Large intestine (tissue), 12 donors: ENCODE data around the gene FBL. TPM values are rescaled to one million over a fixed set of nuclear protein-coding genes. Genes with fewer than 3 reads are reported as not detected.
"Not testable (repeated sequence)": the region's sequence is repeated elsewhere in the genome, so short reads cannot be mapped to it uniquely, and the experiment has no call there.

Experiments used
- DNase-seq, 2 donors: peaks; one replicate each; pipeline versions ENCODE4 v3.0.0 to v3.0.0-alpha.2; 2013
- H3K27ac ChIP-seq: one replicate; pipeline ENCODE4 v1.5.1; 2013; ENCODE audit warnings: low read length
- H3K27me3 ChIP-seq: 2 replicates; pipeline ENCODE4 v1.6.1; 2013; ENCODE audit warnings: low read length; ENCODE audit not compliant: control insufficient read depth, insufficient read depth
- H3K36me3 ChIP-seq: 2 replicates; pipeline ENCODE4 v1.6.1; 2013; ENCODE audit warnings: low read length; ENCODE audit not compliant: control insufficient read depth, insufficient read depth
- H3K4me1 ChIP-seq: one replicate; pipeline ENCODE4 v1.6.1; 2013; ENCODE audit warnings: low read length; ENCODE audit not compliant: control insufficient read depth, insufficient read depth
- H3K4me3 ChIP-seq: one replicate; pipeline ENCODE4 v1.5.1; 2013; ENCODE audit warnings: low read length
- H3K9me3 ChIP-seq: one replicate; pipeline ENCODE4 v1.6.1; 2013; ENCODE audit warnings: mild to moderate bottlenecking, low read depth, low read length, moderate library complexity; ENCODE audit not compliant: control insufficient read depth
- WGBS: methylation state at CpG from one replicate; pipeline ENCODE4 v1.1.5; 2013; ENCODE audit warnings: low lambda C conversion rate; ENCODE audit not compliant: insufficient coverage; 5-methylcytosine and 5-hydroxymethylcytosine counted together
- long read RNA-seq, 11 donors: transcript quantifications; one replicate each; lab custom pipeline, GENCODE V29; 2026
- polyA plus RNA-seq: library from polyadenylated mRNA; unstranded; fragments of 120-200 nt; gene quantifications from one replicate; pipeline ENCODE4 v1.2.1, GENCODE V29; 2013

The FBL gene
- 226 TPM for polyA plus RNA-seq
- long read RNA-seq, donor 1, transcript FBL-201 (9 exons, 1,160 nt) = major isoform, 28 of 36 reads
- long read RNA-seq, donor 1, partial matches to known transcripts = 7 of 36 reads
- long read RNA-seq, donor 1, other reads (novel, unspliced or antisense) = 0 of 36 reads
- long read RNA-seq, donor 2, transcript FBL-201 (9 exons, 1,160 nt) = major isoform, 93 of 165 reads
- long read RNA-seq, donor 2, partial matches to known transcripts = 55 of 165 reads
- long read RNA-seq, donor 2, other reads (novel, unspliced or antisense) = 12 of 165 reads
- long read RNA-seq, donor 3 = 0 reads
- long read RNA-seq, donor 4, transcript FBL-201 (9 exons, 1,160 nt) = major isoform, 10 of 10 reads
- long read RNA-seq, donor 4, partial matches to known transcripts = 0 of 10 reads
- long read RNA-seq, donor 4, other reads (novel, unspliced or antisense) = 0 of 10 reads
- long read RNA-seq, donor 5, transcript FBL-201 (9 exons, 1,160 nt) = major isoform, 33 of 44 reads
- long read RNA-seq, donor 5, partial matches to known transcripts = 5 of 44 reads
- long read RNA-seq, donor 5, other reads (novel, unspliced or antisense) = 5 of 44 reads
- long read RNA-seq, donor 6, transcript FBL-201 (9 exons, 1,160 nt) = major isoform, 56 of 125 reads
- long read RNA-seq, donor 6, partial matches to known transcripts = 63 of 125 reads
- long read RNA-seq, donor 6, other reads (novel, unspliced or antisense) = 5 of 125 reads
- long read RNA-seq, donor 7, transcript FBL-201 (9 exons, 1,160 nt) = major isoform, 28 of 44 reads
- long read RNA-seq, donor 7, partial matches to known transcripts = 11 of 44 reads
- long read RNA-seq, donor 7, other reads (novel, unspliced or antisense) = 5 of 44 reads
- long read RNA-seq, donor 8, transcript FBL-201 (9 exons, 1,160 nt) = major isoform, 73 of 144 reads
- long read RNA-seq, donor 8, partial matches to known transcripts = 58 of 144 reads
- long read RNA-seq, donor 8, other reads (novel, unspliced or antisense) = 12 of 144 reads
- long read RNA-seq, donor 9, transcript FBL-201 (9 exons, 1,160 nt) = major isoform, 35 of 82 reads
- long read RNA-seq, donor 9, partial matches to known transcripts = 39 of 82 reads
- long read RNA-seq, donor 9, other reads (novel, unspliced or antisense) = 6 of 82 reads
- long read RNA-seq, donor 10, transcript FBL-201 (9 exons, 1,160 nt) = major isoform, 64 of 128 reads
- long read RNA-seq, donor 10, partial matches to known transcripts = 61 of 128 reads
- long read RNA-seq, donor 10, other reads (novel, unspliced or antisense) = 0 of 128 reads
- long read RNA-seq, donor 11, transcript FBL-201 (9 exons, 1,160 nt) = major isoform, 47 of 98 reads
- long read RNA-seq, donor 11, partial matches to known transcripts = 41 of 98 reads
- long read RNA-seq, donor 11, other reads (novel, unspliced or antisense) = 7 of 98 reads

GRCh38 chr19:39845933-39846677 lies at the start of gene FBL:
FBL (minus strand) TSS chr19:39846379; CDS start chr19:39846300, 79 bp downstream.
- no peaks in the 10 kb centered on the region for H3K9me3 ChIP-seq
- DNase-seq = peak; percentile 93 to 94
- peak within 1 kb of the TSS; percentile 90 for H3K4me3 ChIP-seq
- H3K4me1 ChIP-seq = peaks cover 25% of the 10 kb centered on the region
- 0% methylated on average over 3 of the region's 57 CpGs for WGBS
- H3K27ac ChIP-seq = peak within 1 kb of the TSS; percentile 72
- H3K27me3 ChIP-seq = no peaks in the 10 kb centered on the region
- no peaks in the 10 kb centered on the region for H3K36me3 ChIP-seq

- H3K36me3 ChIP-seq, H3K4me3 ChIP-seq, H3K9me3 ChIP-seq, DNase-seq, H3K27me3 ChIP-seq, H3K27ac ChIP-seq, H3K4me1 ChIP-seq: not testable (repeated sequence)
- 100% methylated on average over 1 of the region's 11 CpGs for WGBS
These were observed 48.9 kb upstream of the FBL start for GRCh38 chr19:39895096-39895495.

- H3K4me1 ChIP-seq, H3K36me3 ChIP-seq, H3K27ac ChIP-seq, H3K9me3 ChIP-seq, H3K4me3 ChIP-seq, H3K27me3 ChIP-seq, DNase-seq: not testable (repeated sequence)
- no CpG with 5 or more reads among the region's 16 CpGs for WGBS
These were observed 48.0 kb upstream of the FBL start for GRCh38 chr19:39894236-39894606.

GRCh38 chr19:39893366-39894235 lies 47.4 kb upstream of the FBL start:
- not testable (repeated sequence) for H3K9me3 ChIP-seq, H3K27ac ChIP-seq, H3K36me3 ChIP-seq, H3K4me3 ChIP-seq, H3K27me3 ChIP-seq, H3K4me1 ChIP-seq, DNase-seq
- 83% methylated on average over 3 of the region's 29 CpGs for WGBS

GRCh38 chr19:39892506-39892902 lies 46.3 kb upstream of the FBL start:
- H3K27ac ChIP-seq, H3K9me3 ChIP-seq, H3K36me3 ChIP-seq, H3K4me3 ChIP-seq, H3K4me1 ChIP-seq, H3K27me3 ChIP-seq, DNase-seq: not testable (repeated sequence)
- WGBS = 95% methylated on average over 4 of the region's 5 CpGs

- 97% methylated on average over 5 of the region's 64 CpGs for WGBS
- not testable (repeated sequence) for H3K27me3 ChIP-seq, H3K4me3 ChIP-seq, H3K9me3 ChIP-seq, H3K36me3 ChIP-seq, H3K27ac ChIP-seq, H3K4me1 ChIP-seq
- DNase-seq = peak in 1 of 2 donors; percentile 68
These were observed 45.7 kb upstream of the FBL start for GRCh38 chr19:39891660-39892505.

- H3K27ac ChIP-seq = no peak overlapping the region
- peak in 1 of 2 donors; percentile 37 for DNase-seq
- peaks cover 4% of the 10 kb centered on the region for H3K27me3 ChIP-seq
- WGBS = 100% methylated on average over 1 of the region's 17 CpGs
- peaks cover 3% of the 10 kb centered on the region for H3K9me3 ChIP-seq
- no peaks in the 10 kb centered on the region for H3K4me1 ChIP-seq
- H3K4me3 ChIP-seq = no peak overlapping the region
- peaks cover 5% of the 10 kb centered on the region for H3K36me3 ChIP-seq
These were observed 44.8 kb upstream of the FBL start for GRCh38 chr19:39890755-39891551.
